IPS-15b (cell line): ENCODE measurements around the gene APOL5.
"Not testable (repeated sequence)": the region's sequence is repeated elsewhere in the genome, so short reads cannot be mapped to it uniquely, and the experiment has no call there.

Source experiments
- H3K27me3 ChIP-seq: one replicate; pipeline ENCODE4 v1.6.1; 2013; ENCODE audit warnings: low read length; ENCODE audit not compliant: control insufficient read depth, insufficient read depth
- H3K36me3 ChIP-seq: one replicate; pipeline ENCODE4 v1.6.1; 2013; ENCODE audit warnings: low read length; ENCODE audit not compliant: control insufficient read depth, insufficient read depth
- H3K4me1 ChIP-seq: one replicate; pipeline ENCODE4 v1.6.1; 2013; ENCODE audit warnings: mild to moderate bottlenecking, low read length; ENCODE audit not compliant: control insufficient read depth, insufficient read depth
- H3K4me3 ChIP-seq: one replicate; pipeline ENCODE4 v1.5.1; 2013; ENCODE audit warnings: low read depth, low read length
- H3K9ac ChIP-seq: one replicate; pipeline ENCODE4 v1.6.1; 2013; ENCODE audit warnings: low read depth, mild to moderate bottlenecking, low read length
- H3K9me3 ChIP-seq: one replicate; pipeline ENCODE4 v1.6.1; 2013; ENCODE audit warnings: mild to moderate bottlenecking, low read length; ENCODE audit not compliant: control insufficient read depth, insufficient read depth

APOL5 gene

GRCh38 chr22:35687461-35687860, 30.2 kb upstream of the APOL5 start:
- no peak overlapping the region for H3K9ac ChIP-seq
- no peaks in the 10 kb centered on the region for H3K4me1 ChIP-seq
- H3K4me3 ChIP-seq = no peak overlapping the region
- H3K9me3 ChIP-seq = no peaks in the 10 kb centered on the region
- no peaks in the 10 kb centered on the region for H3K27me3 ChIP-seq
- no peaks in the 10 kb centered on the region for H3K36me3 ChIP-seq

- H3K27me3 ChIP-seq = no peaks in the 10 kb centered on the region
- H3K9ac ChIP-seq = no peak overlapping the region
- H3K36me3 ChIP-seq = no peaks in the 10 kb centered on the region
- no peaks in the 10 kb centered on the region for H3K9me3 ChIP-seq
- no peak overlapping the region for H3K4me3 ChIP-seq
- no peaks in the 10 kb centered on the region for H3K4me1 ChIP-seq
Measured at GRCh38 chr22:35688913-35689675, 28.6 kb upstream of the APOL5 start.

- Histone ChIP-seq H3K4me1 (no peaks in the 10 kb centered on the region), H3K36me3 (no peaks in the 10 kb centered on the region), H3K4me3 (no peak overlapping the region), H3K9ac (no peak overlapping the region), H3K9me3 (no peaks in the 10 kb centered on the region), H3K27me3 (no peaks in the 10 kb centered on the region)
Measured at GRCh38 chr22:35690001-35690400, 27.7 kb upstream of the APOL5 start.

GRCh38 chr22:35695202-35695601, 22.5 kb upstream of the APOL5 start:
- Histone ChIP-seq H3K4me3 (no peak overlapping the region), H3K27me3 (no peaks in the 10 kb centered on the region), H3K4me1 (no peaks in the 10 kb centered on the region), H3K36me3 (no peaks in the 10 kb centered on the region), H3K9ac (no peak overlapping the region), H3K9me3 (no peaks in the 10 kb centered on the region)

GRCh38 chr22:35697142-35697541, 20.5 kb upstream of the APOL5 start:
- Histone ChIP-seq H3K9me3 (no peaks in the 10 kb centered on the region), H3K36me3 (no peaks in the 10 kb centered on the region), H3K27me3 (no peaks in the 10 kb centered on the region), H3K4me3 (no peak overlapping the region), H3K9ac (no peak overlapping the region), H3K4me1 (no peaks in the 10 kb centered on the region)

GRCh38 chr22:35699852-35700251, 17.8 kb upstream of the APOL5 start:
- H3K4me3 ChIP-seq, H3K4me1 ChIP-seq, H3K9ac ChIP-seq, H3K27me3 ChIP-seq, H3K9me3 ChIP-seq, H3K36me3 ChIP-seq: not testable (repeated sequence)

GRCh38 chr22:35703861-35704584, 13.6 kb upstream of the APOL5 start:
- Histone ChIP-seq H3K36me3 (no peaks in the 10 kb centered on the region), H3K27me3 (no peaks in the 10 kb centered on the region), H3K9me3 (no peaks in the 10 kb centered on the region), H3K4me3 (no peak overlapping the region), H3K9ac (no peak overlapping the region), H3K4me1 (no peaks in the 10 kb centered on the region)

- Histone ChIP-seq H3K9me3 (no peaks in the 10 kb centered on the region), H3K4me3 (no peak overlapping the region), H3K36me3 (no peaks in the 10 kb centered on the region), H3K4me1 (no peaks in the 10 kb centered on the region), H3K9ac (no peak overlapping the region), H3K27me3 (no peaks in the 10 kb centered on the region)
Measured at GRCh38 chr22:35705141-35705540, 12.5 kb upstream of the APOL5 start.

GRCh38 chr22:35708453-35708852, 9.2 kb upstream of the APOL5 start:
- no peaks in the 10 kb centered on the region for H3K4me1 ChIP-seq
- no peaks in the 10 kb centered on the region for H3K9me3 ChIP-seq
- no peaks in the 10 kb centered on the region for H3K36me3 ChIP-seq
- H3K9ac ChIP-seq = no peak overlapping the region
- H3K4me3 ChIP-seq = no peak overlapping the region
- no peaks in the 10 kb centered on the region for H3K27me3 ChIP-seq

GRCh38 chr22:35708917-35709316, 8.8 kb upstream of the APOL5 start:
- H3K4me3 ChIP-seq = no peak overlapping the region
- no peaks in the 10 kb centered on the region for H3K27me3 ChIP-seq
- no peaks in the 10 kb centered on the region for H3K9me3 ChIP-seq

GRCh38 chr22:35711336-35711735, 6.3 kb upstream of the APOL5 start:
- Histone ChIP-seq H3K9me3 (no peaks in the 10 kb centered on the region), H3K4me1 (no peaks in the 10 kb centered on the region), H3K9ac (no peak overlapping the region), H3K36me3 (no peaks in the 10 kb centered on the region), H3K27me3 (no peaks in the 10 kb centered on the region), H3K4me3 (no peak overlapping the region)

More at GRCh38 chr22:35708917-35709316, 8.8 kb upstream of the APOL5 start:
- Histone ChIP-seq H3K4me1 (no peaks in the 10 kb centered on the region), H3K36me3 (no peaks in the 10 kb centered on the region), H3K9ac (no peak overlapping the region)

GRCh38 chr22:35712672-35713071, 5.0 kb upstream of the APOL5 start:
- Histone ChIP-seq H3K9me3 (no peaks in the 10 kb centered on the region), H3K4me1 (no peaks in the 10 kb centered on the region), H3K27me3 (no peaks in the 10 kb centered on the region), H3K9ac (no peak overlapping the region), H3K4me3 (no peak overlapping the region), H3K36me3 (no peaks in the 10 kb centered on the region)
